BJ (cell line): ENCODE results near the gene PACSIN2. TPM values are rescaled to one million over a fixed set of nuclear protein-coding genes. Genes with fewer than 3 reads are reported as not detected.

Experiments
- CTCF ChIA-PET: fragments of 350-600 bp; formaldehyde crosslinking; extraction: SDS; loops from one replicate; lab custom pipeline; 2021; ENCODE audit warnings: antibody characterized with exemption, inconsistent platforms; lab: Yijun Ruan, JAX
- POLR2A ChIA-PET: fragments of 300-600 bp; sonication (Branson Sonifier 250); formaldehyde crosslinking; extraction: SDS; loops from one replicate; lab custom pipeline; 2021; ENCODE audit warnings: antibody characterized with exemption; lab: Charles Lee
- DNase-seq: peaks from one replicate; pipeline ENCODE4 v3.0.0-alpha.2; 2011; ENCODE audit warnings: low read depth
- H3K27me3 ChIP-seq: 2 replicates; pipeline ENCODE4 v1.6.0; 2011; ENCODE audit warnings: low read length; ENCODE audit not compliant: control insufficient read depth, insufficient read depth
- H3K36me3 ChIP-seq: 2 replicates; pipeline ENCODE4 v1.5.1; 2011; ENCODE audit warnings: low read length; ENCODE audit not compliant: control insufficient read depth, insufficient read depth
- H3K4me3 ChIP-seq: 2 replicates; pipeline ENCODE4 v1.5.1; 2011; ENCODE audit warnings: low read depth, mild to moderate bottlenecking, control low read depth, low read length
- polyA plus RNA-seq: library from polyadenylated mRNA; depleted of rRNA; stranded (reverse); fragments of >200 nt; gene quantifications from 2 replicates; pipeline ENCODE4 v1.2.3, GENCODE V29; 2011
- TF ChIP-seq, protein P1 (sequence below): IDR thresholded peaks from 2 replicates; pipeline ENCODE4 v1.5.1; 2011; ENCODE audit warnings: low read depth, mild to moderate bottlenecking, control low read depth, inconsistent platforms, low read length, moderate library complexity; ENCODE audit not compliant: insufficient read depth

Gene PACSIN2
- polyA plus RNA-seq, 1 experiment, result 86.3 TPM

- POLR2A ChIA-PET, result no interaction called here
- Histone ChIP-seq H3K27me3 (no peaks in the 10 kb centered on the region), H3K36me3 (peaks cover 39% of the 10 kb centered on the region), H3K4me3 (no peak overlapping the region)
- DNase-seq, result no peak
- TF ChIP-seq, protein P1, sequence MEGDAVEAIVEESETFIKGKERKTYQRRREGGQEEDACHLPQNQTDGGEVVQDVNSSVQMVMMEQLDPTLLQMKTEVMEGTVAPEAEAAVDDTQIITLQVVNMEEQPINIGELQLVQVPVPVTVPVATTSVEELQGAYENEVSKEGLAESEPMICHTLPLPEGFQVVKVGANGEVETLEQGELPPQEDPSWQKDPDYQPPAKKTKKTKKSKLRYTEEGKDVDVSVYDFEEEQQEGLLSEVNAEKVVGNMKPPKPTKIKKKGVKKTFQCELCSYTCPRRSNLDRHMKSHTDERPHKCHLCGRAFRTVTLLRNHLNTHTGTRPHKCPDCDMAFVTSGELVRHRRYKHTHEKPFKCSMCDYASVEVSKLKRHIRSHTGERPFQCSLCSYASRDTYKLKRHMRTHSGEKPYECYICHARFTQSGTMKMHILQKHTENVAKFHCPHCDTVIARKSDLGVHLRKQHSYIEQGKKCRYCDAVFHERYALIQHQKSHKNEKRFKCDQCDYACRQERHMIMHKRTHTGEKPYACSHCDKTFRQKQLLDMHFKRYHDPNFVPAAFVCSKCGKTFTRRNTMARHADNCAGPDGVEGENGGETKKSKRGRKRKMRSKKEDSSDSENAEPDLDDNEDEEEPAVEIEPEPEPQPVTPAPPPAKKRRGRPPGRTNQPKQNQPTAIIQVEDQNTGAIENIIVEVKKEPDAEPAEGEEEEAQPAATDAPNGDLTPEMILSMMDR, result no peak
- CTCF ChIA-PET, result no interaction called here
These were observed 127.1 kb downstream of the PACSIN2 start for GRCh38 chr22:42887523-42888507.

DNA sequence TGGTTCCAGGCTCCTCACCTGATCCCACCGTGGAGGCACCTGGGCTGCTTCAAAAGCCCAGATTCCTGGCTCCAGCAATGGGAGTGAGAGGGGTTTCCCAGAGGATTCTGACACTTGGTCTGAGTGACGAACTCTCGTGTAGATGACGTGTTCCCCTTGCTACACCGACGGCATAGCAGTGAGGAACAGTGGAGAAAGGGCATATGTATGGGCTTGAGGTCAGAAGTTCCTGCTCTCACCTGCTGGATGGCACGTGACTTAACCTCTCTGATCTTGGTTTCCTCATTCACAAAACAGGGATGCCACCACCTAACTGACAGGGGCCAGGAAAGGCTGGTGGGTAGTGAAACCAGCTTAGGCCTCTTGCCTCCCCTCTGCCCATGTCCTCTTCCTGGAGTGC, 127.8 kb downstream of the PACSIN2 start:
- ChIA-PET CTCF (no interaction called here), POLR2A (no interaction called here)
- Histone ChIP-seq H3K4me3 (no peak overlapping the region), H3K27me3 (no peaks in the 10 kb centered on the region), H3K36me3 (peaks cover 45% of the 10 kb centered on the region)
- TF ChIP-seq, protein P1, result no peak
- DNase-seq, result no peak

DNA sequence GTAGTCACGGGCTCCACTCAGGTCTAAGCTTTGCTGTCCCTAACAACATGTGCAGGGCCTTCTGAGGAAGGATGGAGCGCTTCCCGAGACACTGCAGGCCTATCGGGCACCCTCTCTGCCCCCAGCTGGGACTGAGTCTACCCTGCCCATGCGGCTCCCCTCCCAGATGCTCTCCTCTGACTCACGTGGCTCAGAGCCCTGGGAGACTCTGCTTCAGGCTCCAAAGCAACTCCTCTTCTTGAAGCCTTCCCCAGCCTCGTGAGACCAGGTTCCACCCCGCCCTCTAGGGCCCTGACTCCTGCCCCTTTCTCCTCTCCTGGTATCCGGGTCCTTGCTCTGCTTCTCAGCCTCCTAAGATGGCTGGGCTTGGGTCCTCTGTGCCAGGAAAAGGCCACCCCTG, 129.5 kb downstream of the PACSIN2 start:
- Histone ChIP-seq H3K36me3 (peaks cover 48% of the 10 kb centered on the region), H3K27me3 (no peaks in the 10 kb centered on the region), H3K4me3 (no peak overlapping the region)
- TF ChIP-seq, protein P1, result no peak
- POLR2A ChIA-PET, result no interaction called here
- CTCF ChIA-PET, result no interaction called here
- no peak for DNase-seq

DNA sequence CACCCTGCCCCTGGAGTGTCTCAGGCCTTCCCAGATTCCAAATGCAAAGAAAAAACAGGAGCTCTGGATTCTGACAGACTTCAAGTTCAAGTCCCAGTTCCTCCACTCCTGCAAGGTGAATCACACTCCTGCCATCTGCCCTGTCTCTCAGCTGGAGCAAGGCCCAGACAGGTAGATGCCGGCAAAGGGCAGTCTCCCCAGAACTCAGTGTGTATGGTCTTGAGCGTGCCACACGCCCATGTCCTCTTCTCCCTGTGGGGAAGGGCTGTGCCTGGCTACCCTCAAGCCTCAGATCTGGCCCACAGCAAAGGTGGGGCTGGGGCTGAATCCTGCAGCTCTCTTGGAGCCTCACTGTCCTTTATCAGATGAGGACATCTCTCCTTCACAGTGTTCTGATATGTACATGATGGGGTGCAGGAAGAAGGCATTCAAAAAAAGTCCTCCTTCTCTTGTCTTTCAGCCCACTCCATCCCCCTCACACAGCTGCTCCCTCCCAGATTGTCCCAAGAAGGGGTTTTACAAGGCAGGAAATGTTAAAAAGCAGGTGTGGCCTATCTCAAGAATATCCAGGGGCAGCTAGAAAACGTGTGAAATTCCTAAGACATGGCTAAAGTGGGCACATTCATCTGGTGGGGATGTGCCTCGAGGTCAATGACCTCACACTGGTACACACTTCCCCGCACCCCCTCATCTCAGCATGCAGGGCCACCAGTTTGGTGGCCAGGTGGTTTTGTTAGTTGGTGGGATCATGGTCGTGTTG, 130.2 kb downstream of the PACSIN2 start:
- DNase-seq, result no peak
- TF ChIP-seq, protein P1, result no peak
- ChIA-PET CTCF (no interaction called here), POLR2A (no interaction called here)
- Histone ChIP-seq H3K4me3 (no peak overlapping the region), H3K36me3 (peaks cover 52% of the 10 kb centered on the region), H3K27me3 (no peaks in the 10 kb centered on the region)

DNA sequence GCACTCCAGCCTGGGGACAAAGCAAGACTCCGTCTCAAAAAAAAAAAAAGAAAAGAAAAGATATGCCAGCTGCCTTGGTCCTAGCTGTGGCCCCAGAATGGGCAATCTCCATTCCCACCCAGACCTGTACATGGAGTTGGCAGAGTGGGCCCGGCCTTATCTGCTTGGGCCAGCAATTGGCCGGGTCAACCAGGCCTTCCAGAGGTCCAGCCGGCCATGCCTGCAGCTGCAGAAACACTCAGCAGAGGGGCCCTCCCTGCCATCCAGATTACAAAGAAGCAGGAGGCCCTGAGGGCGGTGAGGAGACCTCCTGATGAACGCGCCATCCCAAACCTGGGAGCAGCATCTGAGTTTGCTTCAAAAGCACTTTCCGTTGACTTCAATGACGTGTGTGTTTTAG, 131.0 kb downstream of the PACSIN2 start:
- DNase-seq, result no peak
- H3K4me3 ChIP-seq, result no peak overlapping the region
- TF ChIP-seq, protein P1, result no peak
- H3K36me3 ChIP-seq, result peaks cover 50% of the 10 kb centered on the region
- CTCF ChIA-PET, result no interaction called here
- no peaks in the 10 kb centered on the region for H3K27me3 ChIP-seq
- POLR2A ChIA-PET, result no interaction called here
